HEK293T (cell line): ENCODE data around the gene CCDC88C.

Experiments used
- ARNT ChIP-seq: fragments of 450-650 bp; IDR thresholded peaks from 2 replicates; pipeline ENCODE4 v1.6.1; 2017; ENCODE audit warnings: mild to moderate bottlenecking
- BHLHE40 ChIP-seq: fragments of 450-650 bp; IDR thresholded peaks from 2 replicates; pipeline ENCODE4 v1.6.1; 2016; ENCODE audit warnings: mild to moderate bottlenecking, moderate library complexity, borderline replicate concordance
- CTBP1 ChIP-seq: fragments of 450-650 bp; IDR thresholded peaks from 2 replicates; pipeline ENCODE4 v1.6.1; 2016; ENCODE audit warnings: borderline replicate concordance
- ELF4 ChIP-seq: fragments of 450-650 bp; IDR thresholded peaks from 2 replicates; pipeline ENCODE4 v1.6.1; 2017; ENCODE audit warnings: antibody characterized with exemption
- FOXA1 ChIP-seq: fragments of 450-650 bp; IDR thresholded peaks from 2 replicates; pipeline ENCODE4 v1.6.1; 2016; ENCODE audit warnings: mild to moderate bottlenecking
- FOXK2 ChIP-seq: fragments of 450-650 bp; IDR thresholded peaks from 2 replicates; pipeline ENCODE4 v1.6.1; 2016; ENCODE audit warnings: mild to moderate bottlenecking
- FOXM1 ChIP-seq: fragments of 450-650 bp; IDR thresholded peaks from 2 replicates; pipeline ENCODE4 v1.6.1; 2017; ENCODE audit warnings: mild to moderate bottlenecking, borderline replicate concordance
- HDGF ChIP-seq: fragments of 450-650 bp; IDR thresholded peaks from 2 replicates; pipeline ENCODE4 v1.6.1; 2017; ENCODE audit warnings: antibody characterized with exemption, borderline replicate concordance
- LEF1 ChIP-seq: fragments of 450-650 bp; IDR thresholded peaks from 2 replicates; pipeline ENCODE4 v1.6.1; 2017; ENCODE audit warnings: mild to moderate bottlenecking, borderline replicate concordance
- NFRKB ChIP-seq: fragments of 450-650 bp; IDR thresholded peaks from 2 replicates; pipeline ENCODE4 v1.6.1; 2016; ENCODE audit warnings: mild to moderate bottlenecking, moderate library complexity
- SP1 ChIP-seq: fragments of 450-650 bp; IDR thresholded peaks from 2 replicates; pipeline ENCODE4 v1.6.1; 2017
- SUZ12 ChIP-seq: fragments of 450-650 bp; IDR thresholded peaks from 2 replicates; pipeline ENCODE4 v1.6.1; 2016; ENCODE audit warnings: mild to moderate bottlenecking
- ZNF384 ChIP-seq: fragments of 450-650 bp; IDR thresholded peaks from 2 replicates; pipeline ENCODE4 v1.6.1; 2016

DNA sequence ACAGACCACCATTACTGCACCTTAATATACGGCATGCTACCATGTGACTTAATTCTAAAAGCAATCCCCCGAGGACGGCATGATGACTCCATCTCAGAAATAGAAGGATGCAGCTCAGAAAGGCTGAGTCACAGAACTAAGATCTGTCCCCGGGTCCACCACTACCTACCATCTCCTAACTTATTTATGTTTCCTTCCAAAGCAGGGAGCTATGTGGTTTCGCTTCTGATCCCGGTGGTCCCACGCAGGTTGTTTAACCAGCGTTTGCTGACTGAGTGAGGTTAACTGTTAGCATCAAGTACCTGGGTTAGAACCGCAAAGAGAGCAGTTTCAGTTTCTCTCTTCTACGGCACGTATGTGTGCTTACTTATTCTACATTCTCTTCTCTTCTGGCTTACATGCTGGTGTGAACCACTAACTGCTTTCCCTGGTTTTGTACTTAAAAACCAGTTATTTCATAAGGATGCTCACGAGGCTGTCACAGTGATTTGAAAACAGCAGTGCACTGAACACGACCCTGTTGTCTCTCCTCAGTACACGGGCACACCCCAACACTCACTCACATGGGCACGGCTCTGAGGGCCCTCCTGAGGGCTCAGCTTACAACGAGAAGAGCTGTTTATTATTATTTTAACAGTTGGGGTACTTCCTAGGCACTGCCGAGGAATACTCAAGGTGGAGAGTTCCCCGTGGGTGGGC, 66.7 kb downstream of the CCDC88C start:
- TF ChIP-seq ZNF384 (no peak), FOXK2 (no peak), LEF1 (no peak), ELF4 (no peak), BHLHE40 (no peak), FOXM1 (no peak), HDGF (no peak), NFRKB (no peak), ARNT (no peak), SP1 (no peak), FOXA1 (no peak), SUZ12 (no peak), CTBP1 (no peak)
